Esophagus muscularis mucosa (tissue), 4 donors: ENCODE results near the gene CRYGD. TPM values are rescaled to one million over a fixed set of nuclear protein-coding genes. Genes with fewer than 3 reads are reported as not detected.

Experiments used
- DNase-seq: peaks from one replicate; pipeline ENCODE4 v3.0.0-alpha.2; 2017; ENCODE audit errors: extremely low spot score
- H3K27ac ChIP-seq, 4 donors: fragments of 200-600 bp; sonication (generic); replicated peaks in 1 of 4; 1 replicate in 3 of 4; 2 replicates in 1 of 4; pipeline ENCODE4 v1.5.1; 2016 to 2019; ENCODE audit warnings: mild to moderate bottlenecking in 1 of 4
- H3K27me3 ChIP-seq, 4 donors: fragments of 200-600 bp; sonication (generic); one replicate each; pipeline versions ENCODE4 v1.5.1 to v1.6.0; 2016 to 2019
- H3K36me3 ChIP-seq, 4 donors: fragments of 200-600 bp; sonication (generic); one replicate each; pipeline ENCODE4 v1.5.1; 2016 to 2019
- H3K4me1 ChIP-seq, 4 donors: fragments of 200-600 bp; sonication (generic); one replicate each; pipeline ENCODE4 v1.5.1; 2016 to 2019
- H3K4me3 ChIP-seq, 4 donors: fragments of 200-600 bp; sonication (generic); 1 replicate in 2 of 4; 2 replicates in 2 of 4; pipeline ENCODE4 v1.5.1; 2016 to 2019; ENCODE audit warnings: mild to moderate bottlenecking in 4 of 4, moderate library complexity in 1 of 4
- H3K9me3 ChIP-seq, 4 donors: fragments of 200-600 bp; sonication (generic); 1 replicate in 3 of 4; 2 replicates in 1 of 4; pipeline ENCODE4 v1.5.1; 2016 to 2019
- EP300 ChIP-seq: sonication (generic); formaldehyde crosslinking; IDR thresholded peaks from one replicate; pipeline ENCODE4 v1.6.1; 2017; ENCODE audit warnings: antibody characterized with exemption
- POLR2A ChIP-seq: fragments of 450-650 bp; IDR thresholded peaks from one replicate; pipeline ENCODE4 v1.6.1; 2017; ENCODE audit warnings: antibody characterized with exemption, moderate library complexity, mild to moderate bottlenecking, low read depth
- POLR2AphosphoS5 ChIP-seq, 2 donors: sonication (generic); formaldehyde crosslinking; IDR thresholded peaks; one replicate each; pipeline ENCODE4 v1.6.1; 2017; ENCODE audit warnings: antibody characterized with exemption in 2 of 2
- WGBS: methylation state at CpG from one replicate; pipeline ENCODE4 v1.1.5; 2018; 5-methylcytosine and 5-hydroxymethylcytosine counted together
- intact Hi-C: fragments of 100-400 bp; cut with DNase I; formaldehyde crosslinking; loops from one replicate; pipeline ENCODE4 v1.15.1; 2023
- total RNA-seq, 4 donors: library from RNA; depleted of rRNA; stranded (reverse); fragments of >200 nt; gene quantifications; one replicate each; pipeline versions ENCODE4 v1.1.0 to v1.2.1, GENCODE V29; 2016
- TF ChIP-seq, protein P1 (sequence below), 3 experiments: fragments of 200-600 bp in 2 of 3; fragments of 450-650 bp in 1 of 3; sonication (generic) in 2 of 3; IDR thresholded peaks; one replicate each; pipeline ENCODE4 v1.5.1; 2017 to 2019; ENCODE audit warnings: antibody characterized with exemption in 3 of 3, mild to moderate bottlenecking in 2 of 3, moderate library complexity in 1 of 3

CRYGD gene
- total RNA-seq, 4 donors from 2014 or later: not detected

DNA sequence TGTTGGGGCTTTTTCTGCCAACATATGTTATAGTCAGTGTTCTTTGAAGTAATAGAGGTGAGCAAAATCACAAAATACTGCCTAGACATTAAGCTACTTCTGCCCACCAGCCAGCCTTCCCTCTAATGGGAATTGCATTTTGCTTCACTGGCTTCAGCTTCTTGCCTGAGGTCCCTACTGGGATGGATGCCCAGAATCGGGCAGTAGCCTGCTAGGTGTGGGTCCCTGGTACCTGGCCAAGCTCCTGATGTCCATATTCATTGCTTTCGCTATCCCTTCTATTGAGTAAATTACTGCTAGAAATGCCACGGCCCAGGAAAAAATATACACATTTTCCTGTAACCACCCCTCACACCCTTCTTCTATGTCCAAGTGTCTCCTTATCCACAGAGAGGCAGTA, 27.0 kb downstream of the CRYGD start:
- Histone ChIP-seq H3K4me1 (peaks cover 0 to 8% (median 2%) of the 10 kb centered on the region in 4 donors), H3K4me3 (no peak overlapping the region), H3K27me3 (no peaks in the 10 kb centered on the region), H3K9me3 (no peaks in the 10 kb centered on the region), H3K27ac (no peak overlapping the region), H3K36me3 (no peaks in the 10 kb centered on the region)
- TF ChIP-seq POLR2A (no peak), POLR2AphosphoS5 (IDR thresholded peaks at IDR 0.05) (no peak), EP300 (no peak)
- TF ChIP-seq, protein P1, sequence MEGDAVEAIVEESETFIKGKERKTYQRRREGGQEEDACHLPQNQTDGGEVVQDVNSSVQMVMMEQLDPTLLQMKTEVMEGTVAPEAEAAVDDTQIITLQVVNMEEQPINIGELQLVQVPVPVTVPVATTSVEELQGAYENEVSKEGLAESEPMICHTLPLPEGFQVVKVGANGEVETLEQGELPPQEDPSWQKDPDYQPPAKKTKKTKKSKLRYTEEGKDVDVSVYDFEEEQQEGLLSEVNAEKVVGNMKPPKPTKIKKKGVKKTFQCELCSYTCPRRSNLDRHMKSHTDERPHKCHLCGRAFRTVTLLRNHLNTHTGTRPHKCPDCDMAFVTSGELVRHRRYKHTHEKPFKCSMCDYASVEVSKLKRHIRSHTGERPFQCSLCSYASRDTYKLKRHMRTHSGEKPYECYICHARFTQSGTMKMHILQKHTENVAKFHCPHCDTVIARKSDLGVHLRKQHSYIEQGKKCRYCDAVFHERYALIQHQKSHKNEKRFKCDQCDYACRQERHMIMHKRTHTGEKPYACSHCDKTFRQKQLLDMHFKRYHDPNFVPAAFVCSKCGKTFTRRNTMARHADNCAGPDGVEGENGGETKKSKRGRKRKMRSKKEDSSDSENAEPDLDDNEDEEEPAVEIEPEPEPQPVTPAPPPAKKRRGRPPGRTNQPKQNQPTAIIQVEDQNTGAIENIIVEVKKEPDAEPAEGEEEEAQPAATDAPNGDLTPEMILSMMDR (IDR thresholded peaks at IDR 0.05): no peak
- WGBS: 72% methylated on average over 3 of the region's 3 CpGs
- intact Hi-C loops: no loop called here
- no peak for DNase-seq

DNA sequence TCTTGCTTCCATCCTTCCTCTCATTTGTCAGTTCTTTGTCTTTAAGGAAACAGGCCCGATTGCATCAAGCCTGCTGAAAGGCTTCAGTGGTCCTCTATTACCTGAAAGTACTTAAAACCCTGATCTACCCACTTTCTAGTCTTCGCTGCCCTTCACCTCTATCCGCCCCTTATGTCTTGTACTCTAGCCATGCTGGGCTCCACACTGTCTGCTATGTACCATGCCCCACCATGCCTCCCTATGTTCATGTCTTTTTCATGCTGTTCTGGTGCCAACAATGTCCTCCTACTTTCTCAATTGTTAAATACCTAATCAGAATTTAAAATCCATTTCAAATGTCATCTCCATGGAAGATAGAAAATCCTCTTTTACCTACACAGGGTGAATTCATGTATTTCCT, 28.2 kb downstream of the CRYGD start:
- Histone ChIP-seq H3K27me3 (no peaks in the 10 kb centered on the region), H3K36me3 (no peaks in the 10 kb centered on the region), H3K4me3 (no peak overlapping the region), H3K9me3 (no peaks in the 10 kb centered on the region), H3K27ac (no peak overlapping the region), H3K4me1 (no peaks in the 10 kb centered on the region)
- no peak for DNase-seq
- WGBS: 76% methylated on average over 3 of the region's 3 CpGs
- TF ChIP-seq POLR2A (no peak), EP300 (no peak), POLR2AphosphoS5 (IDR thresholded peaks at IDR 0.05) (no peak)
- TF ChIP-seq, protein P1 (IDR thresholded peaks at IDR 0.05): no peak
- intact Hi-C loops: no loop called here

DNA sequence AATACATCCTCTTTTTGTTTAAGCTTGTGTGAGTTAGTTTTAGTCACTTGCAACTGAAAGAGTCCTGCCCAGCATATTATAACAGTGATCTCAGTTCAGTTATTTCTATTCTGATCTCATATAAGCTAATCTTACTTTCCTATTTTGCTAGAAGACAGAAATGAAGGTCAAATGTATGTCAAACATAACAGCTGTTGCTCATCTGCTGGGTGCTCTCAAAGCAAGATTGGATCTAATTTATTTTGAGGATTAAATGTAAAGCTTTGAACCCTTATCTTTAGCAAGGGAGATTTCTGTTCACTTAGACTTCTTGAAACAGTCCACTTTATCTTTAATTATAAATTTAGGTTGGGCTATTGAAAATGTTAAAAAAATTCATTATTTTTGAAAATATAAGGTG, 31.2 kb downstream of the CRYGD start:
- H3K4me3 ChIP-seq: no peak overlapping the region
- no peaks in the 10 kb centered on the region for H3K27me3 ChIP-seq
- no peaks in the 10 kb centered on the region for H3K36me3 ChIP-seq
- H3K27ac ChIP-seq: no peak overlapping the region
- TF ChIP-seq EP300 (no peak), POLR2A (no peak), POLR2AphosphoS5 (IDR thresholded peaks at IDR 0.05) (no peak)
- TF ChIP-seq, protein P1 (IDR thresholded peaks at IDR 0.05): no peak
- H3K9me3 ChIP-seq: no peaks in the 10 kb centered on the region
- no peaks in the 10 kb centered on the region for H3K4me1 ChIP-seq
- intact Hi-C loops: no loop called here
- no peak for DNase-seq

DNA sequence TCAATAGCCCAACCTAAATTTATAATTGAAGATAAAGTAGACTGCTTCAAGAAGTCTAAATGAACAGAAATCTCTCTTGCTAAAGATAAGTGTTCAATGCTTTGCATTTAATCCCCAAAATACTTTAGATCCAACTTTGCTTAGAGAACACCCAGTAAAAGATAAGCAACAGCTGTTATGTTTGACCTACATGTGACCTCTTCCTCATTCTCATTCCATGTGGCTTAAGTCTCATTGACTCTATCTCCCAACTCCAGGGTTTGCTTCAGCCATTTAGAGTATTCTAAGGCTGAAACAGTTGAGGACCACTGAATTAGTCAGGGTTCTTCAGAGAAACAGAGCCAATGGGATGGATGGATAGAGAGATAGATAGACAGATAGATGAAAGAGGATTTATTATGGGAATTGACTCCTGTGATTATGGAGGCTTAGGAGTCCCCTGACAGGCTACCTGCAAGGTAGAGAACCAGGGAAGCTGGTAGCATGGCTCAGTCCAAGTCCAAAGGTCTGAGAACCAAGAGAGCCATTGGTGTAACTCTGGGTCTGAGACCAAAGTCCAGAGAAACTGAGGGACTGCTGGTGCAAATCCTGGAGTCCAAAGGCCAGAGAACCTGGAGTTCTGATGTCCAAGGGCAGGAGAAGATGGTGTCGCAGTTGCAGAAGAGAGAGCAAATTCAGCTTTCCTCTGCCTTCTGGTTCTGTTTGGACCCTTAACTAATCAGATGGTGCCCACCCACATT, 32.1 kb downstream of the CRYGD start:
- intact Hi-C loops: no loop called here
- WGBS: 92% methylated on average over 1 of the region's 1 CpG

DNA sequence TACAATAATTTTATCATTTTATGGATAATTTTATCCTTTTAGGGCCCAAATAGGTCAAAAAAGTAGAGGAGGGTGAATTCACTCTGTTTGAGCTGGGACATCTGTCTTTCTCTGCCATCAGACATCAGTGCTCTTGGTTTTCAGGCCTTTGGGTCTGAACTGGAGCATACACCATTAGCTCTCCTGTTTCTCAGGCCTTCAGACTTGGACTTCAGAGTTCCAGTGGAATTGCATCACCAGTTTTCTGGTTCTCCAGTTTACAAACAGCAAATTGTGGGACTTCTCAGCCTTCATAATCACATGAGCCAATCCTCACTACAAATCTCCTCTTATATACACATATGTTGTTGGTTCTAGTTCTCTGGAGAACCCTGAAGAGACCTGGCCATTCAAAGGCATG, 33.9 kb downstream of the CRYGD start:
- TF ChIP-seq EP300 (no peak), POLR2AphosphoS5 (IDR thresholded peaks at IDR 0.05) (no peak), POLR2A (no peak)
- TF ChIP-seq, protein P1 (IDR thresholded peaks at IDR 0.05): no peak
- Histone ChIP-seq H3K4me3 (no peak overlapping the region), H3K36me3 (no peaks in the 10 kb centered on the region), H3K27me3 (no peaks in the 10 kb centered on the region), H3K27ac (no peak overlapping the region), H3K4me1 (no peaks in the 10 kb centered on the region), H3K9me3 (no peaks in the 10 kb centered on the region)
- intact Hi-C loops: no loop called here
- no peak for DNase-seq

More for the DNA sequence above, 32.1 kb downstream of the CRYGD start:
- no peak for DNase-seq
- TF ChIP-seq POLR2A (no peak), POLR2AphosphoS5 (IDR thresholded peaks at IDR 0.05) (no peak)
- no peak overlapping the region for H3K27ac ChIP-seq
- H3K4me3 ChIP-seq: no peak overlapping the region
- H3K36me3 ChIP-seq: no peaks in the 10 kb centered on the region
- no peaks in the 10 kb centered on the region for H3K9me3 ChIP-seq
- H3K27me3 ChIP-seq: no peaks in the 10 kb centered on the region
- no peaks in the 10 kb centered on the region for H3K4me1 ChIP-seq
